HEK293T (cell line): ENCODE results near the gene TKTL1.

Source experiments
- ARNT ChIP-seq: fragments of 450-650 bp; IDR thresholded peaks from 2 replicates; pipeline ENCODE4 v1.6.1; 2017; ENCODE audit warnings: mild to moderate bottlenecking
- BHLHE40 ChIP-seq: fragments of 450-650 bp; IDR thresholded peaks from 2 replicates; pipeline ENCODE4 v1.6.1; 2016; ENCODE audit warnings: mild to moderate bottlenecking, moderate library complexity, borderline replicate concordance
- ELF4 ChIP-seq: fragments of 450-650 bp; IDR thresholded peaks from 2 replicates; pipeline ENCODE4 v1.6.1; 2017; ENCODE audit warnings: antibody characterized with exemption
- FOXA1 ChIP-seq: fragments of 450-650 bp; IDR thresholded peaks from 2 replicates; pipeline ENCODE4 v1.6.1; 2016; ENCODE audit warnings: mild to moderate bottlenecking
- FOXK2 ChIP-seq: fragments of 450-650 bp; IDR thresholded peaks from 2 replicates; pipeline ENCODE4 v1.6.1; 2016; ENCODE audit warnings: mild to moderate bottlenecking
- FOXM1 ChIP-seq: fragments of 450-650 bp; IDR thresholded peaks from 2 replicates; pipeline ENCODE4 v1.6.1; 2017; ENCODE audit warnings: mild to moderate bottlenecking, borderline replicate concordance
- HDGF ChIP-seq: fragments of 450-650 bp; IDR thresholded peaks from 2 replicates; pipeline ENCODE4 v1.6.1; 2017; ENCODE audit warnings: antibody characterized with exemption, borderline replicate concordance
- L3MBTL2 ChIP-seq: fragments of 450-650 bp; conservative IDR thresholded peaks from 2 replicates; pipeline ENCODE4 v1.6.1; 2016; ENCODE audit warnings: mild to moderate bottlenecking
- LEF1 ChIP-seq: fragments of 450-650 bp; IDR thresholded peaks from 2 replicates; pipeline ENCODE4 v1.6.1; 2017; ENCODE audit warnings: mild to moderate bottlenecking, borderline replicate concordance
- NFRKB ChIP-seq: fragments of 450-650 bp; IDR thresholded peaks from 2 replicates; pipeline ENCODE4 v1.6.1; 2016; ENCODE audit warnings: mild to moderate bottlenecking, moderate library complexity
- SP1 ChIP-seq: fragments of 450-650 bp; IDR thresholded peaks from 2 replicates; pipeline ENCODE4 v1.6.1; 2017
- SUZ12 ChIP-seq: fragments of 450-650 bp; IDR thresholded peaks from 2 replicates; pipeline ENCODE4 v1.6.1; 2016; ENCODE audit warnings: mild to moderate bottlenecking
- TARDBP ChIP-seq: fragments of 450-650 bp; IDR thresholded peaks from 2 replicates; pipeline ENCODE4 v1.6.1; 2016
- ZNF384 ChIP-seq: fragments of 450-650 bp; IDR thresholded peaks from 2 replicates; pipeline ENCODE4 v1.6.1; 2016

GRCh38 chrX:154367474-154368308 lies 72.1 kb downstream of the TKTL1 start:
- TF ChIP-seq FOXA1 (no peak), HDGF (no peak), ELF4 (no peak), FOXK2 (no peak), SP1 (no peak), ZNF384 (no peak), BHLHE40 (no peak), TARDBP (no peak), SUZ12 (no peak), FOXM1 (no peak), ARNT (no peak), NFRKB (no peak), LEF1 (no peak), L3MBTL2 (no peak)
